Karpas-422 (cell line): Measurements from ENCODE around the gene PANK2. TPM values are rescaled to one million over a fixed set of nuclear protein-coding genes. Genes with fewer than 3 reads are reported as not detected.

Source experiments
- DNase-seq: peaks from one replicate; pipeline ENCODE4 v3.0.0-alpha.2; 2015
- H2AFZ ChIP-seq: fragments of 200-600 bp; sonication (generic); 2 replicates; pipeline ENCODE4 v1.6.1; 2014; ENCODE audit warnings: antibody characterized with exemption, low read length, mixed read lengths
- H3K27ac ChIP-seq: fragments of 200-600 bp; sonication (generic); 2 replicates; pipeline ENCODE4 v1.5.1; 2014; ENCODE audit warnings: mild to moderate bottlenecking, low read length, moderate library complexity
- H3K27me3 ChIP-seq: fragments of 200-600 bp; sonication (generic); 2 replicates; pipeline ENCODE4 v1.6.1; 2014; ENCODE audit warnings: low read length, mixed read lengths
- H3K36me3 ChIP-seq: fragments of 200-600 bp; sonication (generic); 2 replicates; pipeline ENCODE4 v1.6.1; 2014; ENCODE audit warnings: low read length, mixed read lengths; ENCODE audit not compliant: insufficient read depth
- H3K4me1 ChIP-seq: fragments of 200-600 bp; sonication (generic); 2 replicates; pipeline ENCODE4 v1.6.1; 2014; ENCODE audit warnings: mild to moderate bottlenecking, low read length, mixed read lengths
- H3K4me2 ChIP-seq: fragments of 200-600 bp; sonication (generic); 2 replicates; pipeline ENCODE4 v1.6.1; 2014; ENCODE audit warnings: low read length, low read depth, mild to moderate bottlenecking; ENCODE audit not compliant: poor library complexity, severe bottlenecking
- H3K4me3 ChIP-seq: fragments of 200-600 bp; sonication (generic); 2 replicates; pipeline ENCODE4 v1.5.1; 2014; ENCODE audit warnings: mild to moderate bottlenecking, antibody characterized with exemption, low read length, mixed read lengths
- H3K79me2 ChIP-seq: fragments of 200-600 bp; sonication (generic); 2 replicates; pipeline ENCODE4 v1.6.1; 2014; ENCODE audit warnings: mild to moderate bottlenecking, low read length, mixed read lengths
- H3K9ac ChIP-seq: fragments of 200-600 bp; sonication (generic); 2 replicates; pipeline ENCODE4 v1.6.0; 2014; ENCODE audit warnings: low read length
- H3K9me2 ChIP-seq: fragments of 200-600 bp; sonication (generic), shearing (Covaris generic); replicated peaks from 2 replicates; pipeline ENCODE4 v1.6.0; 2014; ENCODE audit warnings: mild to moderate bottlenecking, low read length, moderate library complexity; ENCODE audit not compliant: insufficient read depth
- H3K9me3 ChIP-seq: fragments of 300-700, 200-600 bp; sonication (generic); 2 replicates; pipeline ENCODE4 v1.6.1; 2014; ENCODE audit warnings: low read length, mixed read lengths
- H4K20me1 ChIP-seq: fragments of 200-600 bp; sonication (generic); 2 replicates; pipeline ENCODE4 v1.6.1; 2014; ENCODE audit warnings: mild to moderate bottlenecking, antibody characterized with exemption, low read length, low read depth; ENCODE audit not compliant: insufficient read depth
- total RNA-seq: library from RNA; depleted of rRNA; stranded (reverse); fragments of >200 nt; shearing (Covaris generic); gene quantifications from 2 replicates; pipeline ENCODE4 v1.2.3, GENCODE V29; 2014; ENCODE audit warnings: low replicate concordance

The PANK2 gene
- total RNA-seq, 1 experiment from 2014 or later, result 19.2 TPM

DNA sequence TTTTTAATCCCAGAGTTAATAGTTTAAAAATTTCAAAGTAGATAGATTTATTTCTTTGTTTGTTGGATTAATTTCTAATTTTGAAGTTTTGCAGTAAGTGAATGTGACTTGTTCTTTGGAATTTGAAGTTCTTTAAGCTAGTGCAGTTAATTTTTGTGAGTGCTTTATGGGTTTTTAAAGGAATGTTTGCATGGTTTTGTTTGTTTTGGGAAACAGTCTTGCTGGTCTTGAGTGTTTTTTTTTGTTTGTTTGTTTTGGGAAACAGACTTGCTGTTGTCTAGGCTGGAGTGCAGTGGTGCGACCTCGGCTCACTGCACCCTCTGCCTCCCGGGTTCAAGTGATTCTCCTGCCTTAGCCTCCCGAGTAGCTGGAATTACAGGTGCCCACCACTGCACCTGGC is 9.5 kb downstream of the PANK2 start:
- Histone ChIP-seq H3K9me2 (no peaks in the 10 kb centered on the region), H3K4me3 (no peak overlapping the region), H3K9me3 (no peaks in the 10 kb centered on the region), H3K79me2 (peaks cover 100% of the 10 kb centered on the region), H3K27ac (no peak overlapping the region), H3K4me2 (no peak overlapping the region), H2AFZ (no peak overlapping the region), H3K9ac (no peak overlapping the region), H3K4me1 (peaks cover 50% of the 10 kb centered on the region), H3K27me3 (no peaks in the 10 kb centered on the region), H3K36me3 (peaks cover 3% of the 10 kb centered on the region; the same call in 1 of the 2 replicates), H4K20me1 (peaks cover 64% of the 10 kb centered on the region)
- DNase-seq, result no peak

DNA sequence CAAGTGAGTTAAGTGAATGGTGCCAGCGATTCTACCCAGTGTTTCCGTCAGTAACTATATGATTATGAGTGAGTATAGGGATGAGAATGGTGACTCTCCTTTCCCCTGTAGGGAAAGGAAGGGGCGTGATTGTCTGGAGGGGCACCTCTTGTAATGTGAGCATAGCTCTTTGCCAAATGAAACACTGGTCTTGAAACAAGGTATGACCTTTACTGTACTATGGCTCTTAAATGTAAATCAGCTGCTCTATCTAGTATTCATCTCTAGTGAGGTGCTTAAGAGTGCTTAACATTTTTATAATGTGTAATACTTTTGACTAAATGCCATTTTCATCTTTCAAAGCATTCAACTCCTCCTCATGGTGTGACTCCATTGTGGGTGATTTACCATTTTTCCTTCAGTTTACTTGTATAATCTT is 11.0 kb downstream of the PANK2 start:
- peaks cover 8% of the 10 kb centered on the region; the same call in 1 of the 2 replicates for H3K36me3 ChIP-seq
- H3K4me1 ChIP-seq, result peaks cover 44% of the 10 kb centered on the region
- no peaks in the 10 kb centered on the region for H3K9me3 ChIP-seq
- no peak overlapping the region for H3K9ac ChIP-seq
- no peaks in the 10 kb centered on the region for H3K27me3 ChIP-seq
- H3K4me3 ChIP-seq, result no peak overlapping the region
- no peak for DNase-seq
- H3K4me2 ChIP-seq, result no peak overlapping the region
- peaks cover 100% of the 10 kb centered on the region for H3K79me2 ChIP-seq
- peaks cover 73% of the 10 kb centered on the region for H4K20me1 ChIP-seq
- no peak overlapping the region for H2AFZ ChIP-seq
- no peak overlapping the region for H3K27ac ChIP-seq
- H3K9me2 ChIP-seq, result no peaks in the 10 kb centered on the region

DNA sequence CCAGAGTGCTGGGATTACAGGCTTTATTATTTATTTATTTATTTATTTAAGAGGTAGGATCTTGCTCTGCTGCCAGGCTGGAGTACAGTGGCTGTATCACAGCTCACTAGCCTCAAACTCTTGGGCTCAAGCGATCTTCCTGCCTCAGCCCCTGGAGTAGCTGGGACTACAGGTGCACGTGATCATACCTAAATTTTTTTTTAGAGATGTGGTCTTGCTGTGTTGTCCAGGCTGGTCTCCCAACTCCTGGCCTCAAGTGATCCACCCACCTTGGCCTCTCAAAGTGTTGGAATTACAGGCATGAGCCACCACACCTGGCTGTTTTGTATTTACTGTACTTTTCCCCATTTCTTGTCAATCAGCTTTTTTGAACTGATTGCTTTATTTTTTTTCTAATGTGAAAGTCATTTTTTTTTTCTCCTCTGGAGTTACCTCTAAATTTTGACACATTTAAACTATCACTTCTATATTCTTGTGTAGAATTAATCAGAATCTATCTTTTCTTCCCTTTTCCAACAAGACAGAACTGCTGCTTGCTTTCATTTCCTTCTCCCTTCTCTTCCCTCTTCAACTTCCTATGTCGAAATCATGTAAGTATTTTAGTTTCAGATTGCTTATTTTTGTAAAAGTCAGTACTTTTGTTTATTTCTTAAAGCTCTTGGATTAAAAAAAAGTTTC is 12.0 kb downstream of the PANK2 start:
- no peaks in the 10 kb centered on the region for H3K27me3 ChIP-seq
- H3K4me1 ChIP-seq, result peaks cover 35% of the 10 kb centered on the region
- H3K9ac ChIP-seq, result no peak overlapping the region
- peaks cover 70% of the 10 kb centered on the region for H4K20me1 ChIP-seq
- no peak overlapping the region for H3K4me3 ChIP-seq
- H3K9me3 ChIP-seq, result no peaks in the 10 kb centered on the region
- H3K4me2 ChIP-seq, result no peak overlapping the region
- H3K36me3 ChIP-seq, result peaks cover 8% of the 10 kb centered on the region; the same call in 1 of the 2 replicates
- H2AFZ ChIP-seq, result no peak overlapping the region
- no peaks in the 10 kb centered on the region for H3K9me2 ChIP-seq
- no peak overlapping the region for H3K27ac ChIP-seq
- peaks cover 99% of the 10 kb centered on the region for H3K79me2 ChIP-seq
- no peak for DNase-seq

DNA sequence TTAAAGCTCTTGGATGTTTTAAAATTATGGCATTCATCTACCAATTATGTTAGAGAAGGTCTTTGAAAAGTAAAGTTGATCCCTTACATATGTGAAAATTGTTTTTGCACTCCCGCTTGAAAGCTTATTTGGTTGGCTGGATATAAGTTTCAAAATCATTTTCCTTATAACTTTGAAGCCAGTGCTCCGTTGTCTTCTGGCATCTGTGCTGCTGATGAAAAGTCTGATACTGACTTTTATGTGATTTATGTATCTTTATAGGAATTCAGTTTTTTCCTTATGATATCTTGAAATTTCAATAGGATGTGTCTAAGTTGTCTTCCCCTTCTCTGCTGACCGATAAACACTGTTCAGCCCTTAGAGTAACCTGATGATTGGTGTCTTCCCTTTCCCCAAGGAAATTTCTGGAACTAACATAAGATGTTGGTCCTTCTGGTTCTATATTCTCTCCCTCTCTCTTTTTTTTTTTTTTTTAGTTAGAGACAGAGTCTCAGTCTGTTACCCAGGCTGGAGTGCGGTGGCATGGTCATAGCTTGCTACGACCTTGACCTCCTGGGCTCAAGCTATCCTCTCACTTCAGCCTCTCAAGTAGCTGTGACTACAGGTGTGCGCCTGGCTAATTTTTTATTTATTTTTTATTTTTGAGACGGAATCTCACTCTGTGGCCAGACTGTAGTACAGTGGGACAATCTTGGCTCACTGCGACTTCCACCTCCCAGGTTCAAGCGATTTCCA is 12.7 kb downstream of the PANK2 start:
- peaks cover 8% of the 10 kb centered on the region; the same call in 1 of the 2 replicates for H3K36me3 ChIP-seq
- H3K4me1 ChIP-seq, result peaks cover 28% of the 10 kb centered on the region
- peaks cover 99% of the 10 kb centered on the region for H3K79me2 ChIP-seq
- H3K4me2 ChIP-seq, result no peak overlapping the region
- H3K4me3 ChIP-seq, result no peak overlapping the region
- no peak overlapping the region for H2AFZ ChIP-seq
- H3K27ac ChIP-seq, result no peak overlapping the region
- H3K27me3 ChIP-seq, result no peaks in the 10 kb centered on the region
- H3K9me3 ChIP-seq, result no peaks in the 10 kb centered on the region
- no peak for DNase-seq
- peaks cover 63% of the 10 kb centered on the region for H4K20me1 ChIP-seq
- H3K9ac ChIP-seq, result no peak overlapping the region
- no peaks in the 10 kb centered on the region for H3K9me2 ChIP-seq

DNA sequence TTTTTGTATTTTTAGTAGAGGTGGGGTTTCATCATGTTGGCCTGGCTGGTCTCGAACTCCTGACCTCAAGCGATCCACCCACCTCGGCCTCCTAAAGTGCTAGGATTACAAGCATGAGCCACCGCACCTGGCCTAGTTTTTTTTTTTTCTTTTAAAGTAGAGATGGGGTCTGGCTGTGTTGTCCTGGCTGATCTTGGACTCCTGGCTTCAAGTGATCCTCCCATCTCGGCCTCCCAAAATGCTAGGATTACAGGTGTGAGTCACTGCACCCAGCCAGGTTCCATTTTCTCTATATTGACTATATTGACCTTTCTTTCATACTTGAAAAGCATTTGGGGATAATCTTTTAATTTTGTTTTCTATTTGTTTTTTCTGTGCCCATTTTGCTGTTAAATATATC is 13.3 kb downstream of the PANK2 start:
- Histone ChIP-seq H3K4me1 (peaks cover 22% of the 10 kb centered on the region), H4K20me1 (peaks cover 62% of the 10 kb centered on the region)

DNA sequence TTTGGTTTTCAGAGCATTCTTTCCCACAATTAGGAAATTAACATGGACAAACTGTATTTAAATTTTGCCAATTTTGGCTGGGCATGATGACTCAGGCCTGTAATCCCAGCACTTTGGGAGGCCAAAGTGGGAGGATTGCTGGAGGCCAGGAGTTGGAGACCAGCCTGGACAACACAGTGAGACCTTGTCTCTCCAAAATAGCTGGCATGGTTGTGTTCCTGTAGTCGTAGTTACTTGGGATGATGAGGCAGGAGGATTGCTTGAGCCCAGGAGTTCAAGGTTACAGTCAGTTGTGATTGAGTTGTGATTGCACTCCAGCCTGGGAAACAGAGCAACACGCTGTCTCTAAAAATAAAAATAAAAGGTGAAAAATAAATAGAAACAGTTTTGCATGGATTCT is 15.0 kb downstream of the PANK2 start:
- no peak overlapping the region for H3K4me3 ChIP-seq
- H3K9me2 ChIP-seq, result no peaks in the 10 kb centered on the region
- no peaks in the 10 kb centered on the region for H3K9me3 ChIP-seq
- H3K4me2 ChIP-seq, result no peak overlapping the region
- peaks cover 19% of the 10 kb centered on the region; the same call in 1 of the 2 replicates for H3K36me3 ChIP-seq
- no peak overlapping the region for H3K9ac ChIP-seq
- H3K4me1 ChIP-seq, result peaks cover 11% of the 10 kb centered on the region
- H3K27me3 ChIP-seq, result no peaks in the 10 kb centered on the region
- DNase-seq, result no peak
- peaks cover 99% of the 10 kb centered on the region for H3K79me2 ChIP-seq
- no peak overlapping the region for H2AFZ ChIP-seq
- H4K20me1 ChIP-seq, result peaks cover 54% of the 10 kb centered on the region
- no peak overlapping the region for H3K27ac ChIP-seq

More for the DNA sequence above, 13.3 kb downstream of the PANK2 start:
- no peak overlapping the region for H3K9ac ChIP-seq
- H3K27ac ChIP-seq, result no peak overlapping the region
- H2AFZ ChIP-seq, result no peak overlapping the region
- no peak for DNase-seq
- no peaks in the 10 kb centered on the region for H3K9me2 ChIP-seq
- H3K27me3 ChIP-seq, result no peaks in the 10 kb centered on the region
- peaks cover 11% of the 10 kb centered on the region; the same call in 1 of the 2 replicates for H3K36me3 ChIP-seq
- H3K4me2 ChIP-seq, result no peak overlapping the region
- peaks cover 99% of the 10 kb centered on the region for H3K79me2 ChIP-seq
- no peaks in the 10 kb centered on the region for H3K9me3 ChIP-seq
- H3K4me3 ChIP-seq, result no peak overlapping the region

DNA sequence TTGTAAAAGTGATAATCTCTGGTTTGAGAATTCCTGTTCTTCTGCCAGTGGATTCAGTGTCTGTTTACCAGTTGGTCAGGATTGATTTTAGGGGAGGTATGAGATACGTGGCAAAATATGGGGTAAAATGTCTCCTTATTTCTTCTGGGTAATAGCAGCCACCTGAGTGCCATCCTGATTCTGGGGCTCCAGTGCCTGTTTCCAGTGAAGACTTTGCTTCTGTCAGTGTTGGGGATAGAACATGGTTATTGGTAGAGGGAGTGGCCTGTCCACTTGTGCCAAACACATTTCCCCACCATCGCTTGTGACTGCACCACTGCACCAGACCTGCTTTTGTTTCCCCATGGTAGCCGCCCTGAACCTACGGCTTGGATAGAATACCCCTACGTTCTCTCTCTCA is 15.7 kb downstream of the PANK2 start:
- no peak overlapping the region for H3K9ac ChIP-seq
- H3K4me2 ChIP-seq, result no peak overlapping the region
- peaks cover 49% of the 10 kb centered on the region for H4K20me1 ChIP-seq
- no peaks in the 10 kb centered on the region for H3K9me3 ChIP-seq
- peaks cover 99% of the 10 kb centered on the region for H3K79me2 ChIP-seq
- no peaks in the 10 kb centered on the region for H3K9me2 ChIP-seq
- H3K27me3 ChIP-seq, result no peaks in the 10 kb centered on the region
- DNase-seq, result no peak
- peaks cover 19% of the 10 kb centered on the region; the same call in 1 of the 2 replicates for H3K36me3 ChIP-seq
- H2AFZ ChIP-seq, result no peak overlapping the region
- no peak overlapping the region for H3K27ac ChIP-seq
- peaks cover 9% of the 10 kb centered on the region for H3K4me1 ChIP-seq
- H3K4me3 ChIP-seq, result no peak overlapping the region
